K562 (cell line): ENCODE measurements around the gene TRERF1. TPM values are rescaled to one million over a fixed set of nuclear protein-coding genes. Genes with fewer than 3 reads are reported as not detected.

Experiments used
- ATAC-seq: fragments of 200-7000 bp; cut with Tn5 transposase; 3 replicates; pipeline ENCODE4 v1.9.1; 2020; ENCODE audit warnings: moderate library complexity
- BruUV-seq: library from RNA; stranded (reverse); fragments of 400-500 nt; replicated peaks from 2 replicates; lab custom pipeline; 2021; lab: Mats Ljungman, UMichigan
- CTCF ChIA-PET: fragments of 300-600 bp; formaldehyde crosslinking; extraction: SDS; loops from one replicate; lab custom pipeline; 2021; ENCODE audit warnings: low intra/inter-chr PET ratio; lab: Yijun Ruan, JAX
- POLR2A ChIA-PET: fragments of 300-600, 350-650 bp; sonication (Branson Sonifier 250); formaldehyde crosslinking; extraction: SDS; loops from one replicate; lab custom pipeline; 2021; ENCODE audit warnings: antibody characterized with exemption, inconsistent platforms; lab: Yijun Ruan, JAX
- DNase-seq, 4 experiments: peaks; one replicate each; pipeline versions ENCODE4 v3.0.0 to v3.0.0-alpha.2; 2011 to 2018; ENCODE audit warnings: low spot score in 3 of 4, mixed read lengths in 3 of 4; ENCODE audit errors: extremely low read depth in 1 of 4
- FAIRE-seq: peaks from 2 replicates; lab custom pipeline; 2011; peaks lifted over from hg19 to GRCh38; lab: Jason Lieb, UNC
- H2AFZ ChIP-seq: 2 replicates; pipeline ENCODE4 v1.6.0; 2011; ENCODE audit warnings: low read depth, low read length, control low read depth, inconsistent platforms
- H3K27ac ChIP-seq: fragments of 200-600 bp; 3 replicates; pipeline ENCODE4 v1.8.0; 2011; ENCODE audit warnings: low read depth, mild to moderate bottlenecking, control low read depth, inconsistent platforms, low read length, moderate library complexity, mixed read lengths; ENCODE audit errors: extremely low read depth
- H3K27me3 ChIP-seq, 2 experiments: fragments of 300-600 bp in 1 of 2; 2 replicates in 1 of 2; 3 replicates in 1 of 2; pipeline versions ENCODE4 v1.6.0 to v1.8.0; 2011; ENCODE audit warnings: inconsistent platforms in 2 of 2, low read length in 2 of 2, mild to moderate bottlenecking in 1 of 2, mixed read lengths in 1 of 2, moderate library complexity in 1 of 2; ENCODE audit not compliant: control insufficient read depth in 2 of 2, insufficient read depth in 2 of 2
- H3K36me3 ChIP-seq: fragments of 300-600 bp; 3 replicates; pipeline ENCODE4 v1.8.0; 2011; ENCODE audit warnings: mild to moderate bottlenecking, low read length, inconsistent platforms; ENCODE audit not compliant: control insufficient read depth, insufficient read depth
- H3K4me1 ChIP-seq, 2 experiments: fragments of 200-600 bp in 1 of 2; replicated peaks in 1 of 2; 2 replicates in 1 of 2; 3 replicates in 1 of 2; pipeline versions ENCODE4 v1.5.1 to v1.8.0; 2011; ENCODE audit warnings: inconsistent platforms in 2 of 2, low read length in 2 of 2, mild to moderate bottlenecking in 1 of 2, mixed read lengths in 1 of 2, moderate library complexity in 1 of 2; ENCODE audit not compliant: control insufficient read depth in 2 of 2, insufficient read depth in 2 of 2
- H3K4me2 ChIP-seq: 2 replicates; pipeline ENCODE4 v1.6.1; 2011; ENCODE audit warnings: low read length, control low read depth, inconsistent platforms, mixed read lengths; ENCODE audit not compliant: insufficient read depth
- H3K4me3 ChIP-seq: fragments of 200-600 bp; sonication (generic), shearing (Covaris generic); 2 replicates; pipeline ENCODE4 v1.5.1; 2016; ENCODE audit warnings: control low read depth, inconsistent platforms
- H3K79me2 ChIP-seq: fragments of 200-600 bp; 3 replicates; pipeline ENCODE4 v1.8.0; 2011; ENCODE audit warnings: low read length, inconsistent platforms; ENCODE audit not compliant: control insufficient read depth, insufficient read depth
- H3K9ac ChIP-seq, 2 experiments: 2 replicates each; pipeline versions ENCODE4 v1.6.0 to v1.6.1; 2011; ENCODE audit warnings: low read depth in 2 of 2, low read length in 2 of 2, control low read depth in 1 of 2, inconsistent platforms in 1 of 2, mild to moderate bottlenecking in 1 of 2, mixed read lengths in 1 of 2; ENCODE audit not compliant: insufficient read depth in 1 of 2
- H3K9me1 ChIP-seq: one replicate; pipeline ENCODE4 v1.6.0; 2011; ENCODE audit warnings: inconsistent platforms, mild to moderate bottlenecking, low read length, moderate library complexity; ENCODE audit not compliant: control insufficient read depth, insufficient read depth
- H3K9me3 ChIP-seq: replicated peaks from 2 replicates; pipeline ENCODE4 v1.5.1; 2011; ENCODE audit warnings: low read depth, low read length, inconsistent platforms; ENCODE audit not compliant: control insufficient read depth, insufficient read depth
- H4K20me1 ChIP-seq: replicated peaks from 2 replicates; pipeline ENCODE4 v1.6.1; 2011; ENCODE audit warnings: low read length, inconsistent platforms, mixed read lengths; ENCODE audit not compliant: control insufficient read depth, insufficient read depth
- BRD4 ChIP-seq: fragments of 200-600 bp; sonication (generic); IDR thresholded peaks from 2 replicates; pipeline ENCODE4 v1.6.1; 2017; ENCODE audit warnings: inconsistent platforms
- CHD4 ChIP-seq: fragments of 200-600 bp; sonication (generic); IDR thresholded peaks from 3 replicates; pipeline ENCODE4 v1.6.1; 2012; ENCODE audit warnings: low read depth, mild to moderate bottlenecking, mixed read lengths, low read length, inconsistent platforms; ENCODE audit not compliant: insufficient read depth, insufficient replicate concordance, poor library complexity, severe bottlenecking
- ETV6 ChIP-seq, 3 experiments: fragments of 150-350 bp in 1 of 3; sonication (generic) in 1 of 3; formaldehyde crosslinking in 1 of 3; IDR thresholded peaks; 2 replicates each; pipeline versions ENCODE4 v1.6.1 to v1.8.0; 2014 to 2022; ENCODE audit warnings: borderline replicate concordance in 2 of 3, low read depth in 2 of 3, antibody characterized with exemption in 1 of 3, low read length in 1 of 3, mild to moderate bottlenecking in 1 of 3, missing genetic modification reagents in 1 of 3
- HNRNPK ChIP-seq: fragments of 200-400 bp; formaldehyde crosslinking; IDR thresholded peaks from one replicate; pipeline ENCODE4 v1.6.1; 2018; ENCODE audit warnings: mild to moderate bottlenecking, low read depth, low read length; ENCODE audit not compliant: poor library complexity, severe bottlenecking
- IRF2 ChIP-seq: sonication (generic); formaldehyde crosslinking; IDR thresholded peaks from 2 replicates; pipeline ENCODE4 v1.8.1; 2022; ENCODE audit warnings: mild to moderate bottlenecking, missing genetic modification reagents
- MAX ChIP-seq: sonication (generic); formaldehyde crosslinking; IDR thresholded peaks from 2 replicates; pipeline ENCODE4 v1.9.0; 2022; ENCODE audit warnings: mild to moderate bottlenecking, missing genetic modification reagents
- MAZ ChIP-seq, 2 experiments: fragments of 450-650 bp in 1 of 2; sonication (generic) in 1 of 2; formaldehyde crosslinking; IDR thresholded peaks in 1 of 2; conservative IDR thresholded peaks in 1 of 2; 2 replicates each; pipeline versions ENCODE4 v1.4.0 to v1.5.0; 2020; ENCODE audit warnings: mild to moderate bottlenecking in 1 of 2, missing genetic modification reagents in 1 of 2
- PHF8 ChIP-seq: fragments of 200-600 bp; sonication (generic); IDR thresholded peaks from 2 replicates; pipeline ENCODE4 v1.6.1; 2012; ENCODE audit warnings: mixed run types, mild to moderate bottlenecking, inconsistent platforms, low read length, moderate library complexity, borderline replicate concordance
- SPI1 ChIP-seq: IDR thresholded peaks from 2 replicates; pipeline ENCODE4 v1.6.1; 2011; ENCODE audit warnings: low read depth, low read length, control low read depth, borderline replicate concordance
- ZBTB7A ChIP-seq: IDR thresholded peaks from 2 replicates; pipeline ENCODE4 v1.6.1; 2011; ENCODE audit warnings: low read depth, mild to moderate bottlenecking, low read length, moderate library complexity, borderline replicate concordance; ENCODE audit not compliant: control insufficient read depth
- ZNF224 ChIP-seq: sonication (generic); formaldehyde crosslinking; IDR thresholded peaks from 2 replicates; pipeline ENCODE4 v1.8.0; 2022; ENCODE audit warnings: mild to moderate bottlenecking, missing genetic modification reagents
- ZNF586 ChIP-seq: fragments of 450-650 bp; formaldehyde crosslinking; conservative IDR thresholded peaks from 2 replicates; pipeline ENCODE4 v1.4.0; 2020; ENCODE audit warnings: mild to moderate bottlenecking, moderate library complexity
- WGBS: fragments of 100-300 bp; shearing (Covaris generic); methylation state at CpG from one replicate; pipeline ENCODE4 v1.1.6; 2016; ENCODE audit warnings: low coverage, mixed read lengths; ENCODE audit not compliant: insufficient coverage; ENCODE audit errors: missing lambda C conversion rate; 5-methylcytosine and 5-hydroxymethylcytosine counted together
- in situ Hi-C: fragments of 300-500 bp; cut with MboI; formaldehyde crosslinking; loops from 4 replicates; pipeline ENCODE4 v1.15.0; 2018; ENCODE audit warnings: inconsistent platforms, mixed read lengths
- intact Hi-C: fragments of 100-400 bp; cut with micrococcal nuclease; formaldehyde crosslinking; loops from 2 replicates; pipeline ENCODE4 v1.14.2; 2022
- polyA plus RNA-seq, 8 experiments: library from polyadenylated mRNA; depleted of rRNA in 4 of 8; stranded (reverse) in 5 of 8; unstranded in 3 of 8; fragments of >200 nt; fragmentation: Nextera tagmentation in 2 of 8; fragmentation: Illumina TruSeq in 1 of 8; extraction: Ambion mirVana in 2 of 8; extraction: Trizol in 1 of 8; gene quantifications; 2 replicates each; pipeline versions ENCODE4 v1.2.1 to v1.2.3, GENCODE V29; 2011 to 2014; ENCODE audit warnings: inconsistent platforms in 1 of 8, missing spikeins in 1 of 8
- total RNA-seq, 7 experiments: library from RNA; depleted of rRNA in 6 of 7; stranded (reverse); fragments of >200 nt in 6 of 7; fragmentation: Illumina TruSeq in 2 of 7; extraction: Trizol in 2 of 7; gene quantifications; 2 replicates each; pipeline versions ENCODE4 v1.2.1 to v1.2.3, GENCODE V29; 2011 to 2021; ENCODE audit warnings: low replicate concordance in 1 of 7
- TF ChIP-seq, protein P1 (sequence below): sonication (generic); IDR thresholded peaks from 2 replicates; pipeline ENCODE4 v1.6.1; 2016
- TF ChIP-seq, protein P2 (sequence below): sonication (generic); formaldehyde crosslinking; IDR thresholded peaks from 2 replicates; pipeline ENCODE4 v1.8.0; 2023; ENCODE audit warnings: mild to moderate bottlenecking, missing genetic modification reagents

Gene TRERF1
- total and polyA plus RNA-seq, 9 of the 15 experiments (the other 6 are each of a cell fraction or from before 2014, with no cell fraction given): 0.04 to 0.20 (median 0.07) TPM; not detected in 3

GRCh38 chr6:42452171-42453030 lies 675 bp upstream of the TRERF1 start:
- Histone ChIP-seq H2AFZ (peak overlapping the region; percentile 92), H3K36me3 (no peaks in the 10 kb centered on the region), H3K27me3 (peaks cover 42 to 51% of the 10 kb centered on the region in 2 experiments), H3K4me1 (peaks cover 9 to 29% of the 10 kb centered on the region in 2 experiments; a peak in 4 of 5 replicates), H3K4me2 (peak overlapping the region; percentile 73), H3K27ac (no peak overlapping the region), H3K9me3 (no peaks in the 10 kb centered on the region), H3K9me1 (no peaks in the 10 kb centered on the region), H4K20me1 (no peaks in the 10 kb centered on the region), H3K9ac (peak overlapping the region in 1 of 2 experiments; percentile 89; a peak in 2 of 4 replicates), H3K79me2 (no peaks in the 10 kb centered on the region), H3K4me3 (peak overlapping the region; percentile 44)
- in situ Hi-C loops (no loop called here), intact Hi-C loops (no loop called here)
- BruUV-seq: TSS peak; percentile 91
- CTCF ChIA-PET: interaction anchor here (0.7 kb wide), 1 partner anchor 764 kb away, joined by 3 read pairs; no protein-coding TSS in a partner anchor
- FAIRE-seq (no peak), ATAC-seq (peak; percentile 61), DNase-seq (peak; percentile 59 to 73 (median 68))
- POLR2A ChIA-PET: no interaction called here
- under 1% methylated on average over 49 of the region's 78 CpGs for WGBS
- TF ChIP-seq IRF2 (no peak), HNRNPK (peak; percentile 87), SPI1 (no peak), MAX (0 out of 2 replicates have a peak, but pooled peaks have one; percentile 18), ETV6 (IDR thresholded peaks at IDR 0.05; ENCODE audit: borderline replicate concordance in 1 of 2, low read depth in 2 of 2, low read length in 1 of 2) (no peak), ETV6 (CRISPR knock-in tag; IDR thresholded peaks at IDR 0.05; ENCODE audit: borderline replicate concordance) (0 out of 2 replicates have a peak, but pooled peaks have one; percentile 30), PHF8 (peak; percentile 70), ZNF224 (CRISPR knock-in tag) (0 out of 2 replicates have a peak, but pooled peaks have one; percentile 27), ZNF586 (CRISPR knock-in tag) (no peak), BRD4 (no peak), ZBTB7A (peak; percentile 67; the same call in 1 of the 2 replicates), CHD4 (peak; percentile 13), MAZ (CRISPR knock-in tag; conservative IDR thresholded peaks at IDR 0.05 in 1 of 2, IDR thresholded peaks at IDR 0.05 in 1 of 2) (peak in 1 of 2 experiments; percentile 26; a peak in 1 of 4 replicates)
- TF ChIP-seq, protein P1, sequence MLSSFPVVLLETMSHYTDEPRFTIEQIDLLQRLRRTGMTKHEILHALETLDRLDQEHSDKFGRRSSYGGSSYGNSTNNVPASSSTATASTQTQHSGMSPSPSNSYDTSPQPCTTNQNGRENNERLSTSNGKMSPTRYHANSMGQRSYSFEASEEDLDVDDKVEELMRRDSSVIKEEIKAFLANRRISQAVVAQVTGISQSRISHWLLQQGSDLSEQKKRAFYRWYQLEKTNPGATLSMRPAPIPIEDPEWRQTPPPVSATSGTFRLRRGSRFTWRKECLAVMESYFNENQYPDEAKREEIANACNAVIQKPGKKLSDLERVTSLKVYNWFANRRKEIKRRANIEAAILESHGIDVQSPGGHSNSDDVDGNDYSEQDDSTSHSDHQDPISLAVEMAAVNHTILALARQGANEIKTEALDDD: no peak
- TF ChIP-seq, protein P2, sequence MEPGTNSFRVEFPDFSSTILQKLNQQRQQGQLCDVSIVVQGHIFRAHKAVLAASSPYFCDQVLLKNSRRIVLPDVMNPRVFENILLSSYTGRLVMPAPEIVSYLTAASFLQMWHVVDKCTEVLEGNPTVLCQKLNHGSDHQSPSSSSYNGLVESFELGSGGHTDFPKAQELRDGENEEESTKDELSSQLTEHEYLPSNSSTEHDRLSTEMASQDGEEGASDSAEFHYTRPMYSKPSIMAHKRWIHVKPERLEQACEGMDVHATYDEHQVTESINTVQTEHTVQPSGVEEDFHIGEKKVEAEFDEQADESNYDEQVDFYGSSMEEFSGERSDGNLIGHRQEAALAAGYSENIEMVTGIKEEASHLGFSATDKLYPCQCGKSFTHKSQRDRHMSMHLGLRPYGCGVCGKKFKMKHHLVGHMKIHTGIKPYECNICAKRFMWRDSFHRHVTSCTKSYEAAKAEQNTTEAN: no peak
